Mucosa of stomach (tissue), 1 donor: ENCODE results near the gene HSPA4L.

Experiments
- H3K27me3 ChIP-seq: one replicate; pipeline ENCODE4 v1.7.0; 2013; ENCODE audit warnings: mild to moderate bottlenecking, low read length; ENCODE audit not compliant: control insufficient read depth, insufficient read depth
- H3K36me3 ChIP-seq: one replicate; pipeline ENCODE4 v1.7.0; 2013; ENCODE audit warnings: low read length; ENCODE audit not compliant: control insufficient read depth, insufficient read depth
- H3K4me1 ChIP-seq: one replicate; pipeline ENCODE4 v1.7.0; 2013; ENCODE audit warnings: mild to moderate bottlenecking, low read length; ENCODE audit not compliant: control insufficient read depth, insufficient read depth
- H3K4me3 ChIP-seq: one replicate; pipeline ENCODE4 v1.7.0; 2013; ENCODE audit warnings: low read length
- H3K9ac ChIP-seq: one replicate; pipeline ENCODE4 v1.7.0; 2013; ENCODE audit warnings: mild to moderate bottlenecking, low read length, moderate library complexity
- H3K9me3 ChIP-seq: one replicate; pipeline ENCODE4 v1.7.0; 2013; ENCODE audit warnings: mild to moderate bottlenecking, low read length, moderate library complexity; ENCODE audit not compliant: control insufficient read depth
- donor health status: Pancreatic carcinoma.

The HSPA4L gene

DNA sequence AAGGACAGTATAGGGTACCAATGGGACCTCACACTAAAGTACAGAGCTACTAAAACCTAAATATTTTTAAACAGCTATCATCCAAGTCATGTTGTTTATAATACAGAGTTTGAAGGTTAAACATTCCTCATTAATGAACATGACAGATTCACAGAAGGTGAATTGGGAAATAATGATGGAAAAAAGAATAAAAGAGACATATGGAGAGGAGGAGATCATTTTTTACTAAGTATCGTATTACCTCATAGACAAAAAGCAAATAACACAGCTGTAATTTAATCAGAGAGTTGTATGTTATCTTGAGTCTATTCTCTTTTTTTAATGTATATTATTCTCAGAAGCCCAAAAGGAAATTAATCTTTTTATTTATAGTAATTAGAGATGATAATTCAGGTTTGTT lies 106.4 kb downstream of the HSPA4L start:
- H3K9me3 ChIP-seq, result no peaks in the 10 kb centered on the region
- no peak overlapping the region for H3K4me3 ChIP-seq
- H3K4me1 ChIP-seq, result no peaks in the 10 kb centered on the region

DNA sequence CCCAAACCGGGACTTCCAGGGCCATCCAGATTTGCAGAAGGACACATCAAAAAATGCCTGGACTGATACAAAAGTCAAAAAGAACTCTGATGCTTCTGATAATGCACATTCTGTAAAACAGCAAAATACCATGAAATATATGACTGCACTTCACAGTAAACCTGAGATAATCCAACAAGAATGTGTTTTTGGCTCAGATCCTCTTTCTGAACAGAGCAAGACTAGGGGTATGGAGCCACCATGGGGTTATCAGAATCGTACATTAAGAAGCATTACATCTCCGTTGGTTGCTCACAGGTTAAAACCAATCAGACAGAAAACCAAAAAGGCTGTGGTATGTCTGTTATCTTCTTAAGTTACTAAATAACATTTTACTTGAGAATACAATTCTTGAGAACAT lies 107.8 kb downstream of the HSPA4L start:
- Histone ChIP-seq H3K4me1 (no peaks in the 10 kb centered on the region), H3K9me3 (no peaks in the 10 kb centered on the region), H3K4me3 (no peak overlapping the region), H3K9ac (no peak overlapping the region), H3K27me3 (no peaks in the 10 kb centered on the region), H3K36me3 (no peaks in the 10 kb centered on the region)

More for the DNA sequence above, 106.4 kb downstream of the HSPA4L start:
- no peaks in the 10 kb centered on the region for H3K36me3 ChIP-seq
- H3K9ac ChIP-seq, result no peak overlapping the region
- no peaks in the 10 kb centered on the region for H3K27me3 ChIP-seq
